H54 (cell line): ENCODE results near the gene MAPKBP1.

Source experiments
- DNase-seq: peaks from one replicate; pipeline ENCODE4 v3.0.0; 2011; ENCODE audit warnings: low spot score, mixed read lengths; ENCODE audit not compliant: insufficient read length
- FAIRE-seq: peaks from 3 replicates; lab custom pipeline; 2011; peaks lifted over from hg19 to GRCh38; lab: Jason Lieb, UNC
- POLR2A ChIP-seq: IDR thresholded peaks from 2 replicates; pipeline ENCODE4 v1.6.1; 2011; ENCODE audit warnings: low read depth, mild to moderate bottlenecking, low read length

The MAPKBP1 gene

DNA sequence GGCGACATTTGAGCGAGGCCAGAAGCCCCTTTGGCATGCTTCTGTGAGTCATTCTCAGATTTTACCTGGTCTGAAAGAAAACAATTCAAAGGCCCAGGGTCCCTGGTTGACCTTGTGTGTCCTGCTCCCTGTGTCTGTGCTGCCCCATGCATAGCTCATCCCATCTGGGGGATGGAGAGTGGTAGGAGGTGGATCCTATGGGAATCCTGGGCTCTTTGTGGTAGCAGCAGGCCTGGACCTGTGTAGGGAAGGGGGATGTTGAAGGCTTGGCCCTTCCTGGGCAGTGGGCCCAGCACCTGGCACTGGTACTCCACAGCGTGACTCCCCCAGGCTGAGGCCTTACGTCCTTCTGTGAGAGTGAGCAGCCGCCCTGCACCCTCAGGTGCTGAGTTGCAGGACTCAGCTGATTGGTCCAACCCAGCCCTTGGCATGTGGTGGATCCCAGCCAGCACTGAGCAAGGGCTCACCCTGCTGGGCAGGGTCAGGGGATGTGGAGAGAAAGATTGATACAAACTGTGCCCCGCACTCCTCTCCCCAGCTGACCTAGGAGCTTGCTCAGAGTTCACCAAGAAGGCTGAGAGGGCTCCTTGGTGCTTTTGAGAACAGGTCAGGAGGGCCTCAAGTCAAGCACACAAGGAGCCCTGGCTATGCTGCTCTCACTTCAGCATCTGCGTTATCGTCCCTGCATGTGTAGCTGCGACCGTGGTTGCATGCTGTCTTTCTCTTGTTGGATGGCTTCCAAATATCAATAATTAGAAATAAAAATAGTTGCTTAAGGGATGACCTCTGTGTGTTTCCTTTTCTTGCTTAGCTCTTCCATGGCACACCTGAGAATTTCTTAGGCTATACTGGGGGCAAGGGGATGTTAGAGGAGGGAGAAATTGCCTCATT lies 32.3 kb downstream of the MAPKBP1 start:
- DNase-seq (no peak), FAIRE-seq (peak; percentile 48)
- TF ChIP-seq POLR2A = no peak

DNA sequence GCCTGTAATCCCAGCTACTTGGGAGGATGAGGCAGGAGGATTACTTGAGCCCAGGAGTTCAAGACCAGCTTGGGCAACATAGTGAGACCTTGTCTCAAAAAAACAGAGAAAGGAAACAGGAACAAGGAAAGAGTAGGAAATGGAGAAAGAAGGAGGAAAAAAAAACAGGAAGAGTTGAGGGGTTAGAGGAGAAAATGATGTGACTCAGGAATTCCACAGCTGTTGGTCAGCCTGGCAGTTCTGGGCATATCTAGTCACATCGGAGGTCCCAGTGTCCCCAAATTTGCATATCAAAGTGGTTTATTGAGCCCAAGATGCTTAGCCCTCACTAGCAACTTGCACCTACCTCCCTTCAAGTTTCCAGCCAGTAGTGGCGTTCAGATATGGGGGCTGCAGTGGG lies 34.8 kb downstream of the MAPKBP1 start:
- FAIRE-seq (no peak), DNase-seq (no peak)
- TF ChIP-seq POLR2A = no peak

DNA sequence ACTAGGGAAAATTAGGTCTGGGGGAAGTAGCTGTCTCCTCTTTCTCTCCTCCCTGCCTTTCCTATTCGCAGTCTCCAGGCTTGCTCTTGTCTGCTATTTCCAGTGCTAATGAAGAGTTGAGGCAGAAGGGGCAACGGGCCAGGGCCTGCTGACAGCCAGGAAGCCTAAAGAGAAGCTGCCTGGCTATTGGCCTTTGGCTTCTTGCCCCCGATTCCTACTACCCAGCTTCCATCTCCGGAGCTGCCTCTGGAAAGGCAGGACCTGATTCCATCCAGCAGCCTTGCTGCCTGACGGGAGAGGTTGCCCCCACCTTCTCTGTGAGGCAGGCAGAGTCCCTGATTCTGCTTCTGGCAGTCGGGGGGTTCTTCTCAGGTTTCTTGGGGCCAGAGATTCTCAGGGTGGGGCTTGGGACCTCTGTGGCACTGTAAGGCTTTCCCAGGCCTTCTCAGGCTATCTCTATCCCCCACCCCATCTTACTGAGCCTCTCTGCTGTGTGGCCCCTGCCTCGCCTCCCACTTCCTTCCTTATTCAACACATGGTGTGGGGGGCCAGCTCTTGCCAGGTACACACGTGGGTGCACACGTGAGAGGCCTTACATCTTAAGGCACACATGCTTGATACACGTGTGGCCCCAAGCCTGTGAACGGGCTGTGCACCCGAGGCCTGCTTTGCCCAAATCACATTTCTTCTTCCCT lies 35.4 kb downstream of the MAPKBP1 start:
- no peak for DNase-seq
- TF ChIP-seq POLR2A = no peak
- no peak for FAIRE-seq

DNA sequence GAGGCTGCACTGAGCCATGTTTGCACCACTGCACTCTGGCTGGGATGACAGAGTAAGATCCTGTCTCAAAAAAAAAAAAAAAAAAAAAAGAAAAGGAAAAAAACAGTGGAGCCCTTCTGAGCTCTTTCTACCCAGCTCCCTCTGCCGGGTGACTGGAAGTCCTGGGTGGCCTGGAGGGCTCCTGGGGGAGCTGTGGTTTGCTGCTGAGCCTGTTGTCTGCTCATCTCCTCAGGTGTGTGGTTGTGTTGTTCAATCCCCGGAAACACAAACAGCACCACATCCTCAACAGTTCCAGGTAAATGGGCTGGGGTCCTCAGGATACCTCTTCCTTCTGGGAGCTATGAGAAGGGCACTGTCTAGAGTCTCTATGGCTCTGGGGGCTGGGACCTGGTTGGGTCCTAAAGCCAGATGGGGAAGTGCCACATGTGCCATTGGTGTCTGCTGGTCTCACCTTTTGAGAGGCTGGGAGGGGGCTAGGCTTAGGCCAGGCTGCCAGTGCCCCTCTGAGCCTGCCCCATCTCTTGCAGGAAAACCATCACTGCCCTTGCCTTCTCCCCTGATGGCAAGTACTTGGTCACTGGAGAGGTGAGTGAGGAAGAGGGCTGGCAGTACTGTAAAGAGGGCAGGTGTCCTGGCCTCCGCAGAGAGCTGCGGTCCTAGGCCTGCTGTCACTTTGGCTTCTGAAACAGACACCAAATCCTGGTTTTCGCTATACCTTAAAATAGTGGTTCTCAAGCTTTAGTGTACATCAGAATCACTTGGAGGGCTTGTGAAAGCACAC lies 36.6 kb downstream of the MAPKBP1 start:
- no peak for TF ChIP-seq POLR2A
- FAIRE-seq = no peak
- DNase-seq = no peak

DNA sequence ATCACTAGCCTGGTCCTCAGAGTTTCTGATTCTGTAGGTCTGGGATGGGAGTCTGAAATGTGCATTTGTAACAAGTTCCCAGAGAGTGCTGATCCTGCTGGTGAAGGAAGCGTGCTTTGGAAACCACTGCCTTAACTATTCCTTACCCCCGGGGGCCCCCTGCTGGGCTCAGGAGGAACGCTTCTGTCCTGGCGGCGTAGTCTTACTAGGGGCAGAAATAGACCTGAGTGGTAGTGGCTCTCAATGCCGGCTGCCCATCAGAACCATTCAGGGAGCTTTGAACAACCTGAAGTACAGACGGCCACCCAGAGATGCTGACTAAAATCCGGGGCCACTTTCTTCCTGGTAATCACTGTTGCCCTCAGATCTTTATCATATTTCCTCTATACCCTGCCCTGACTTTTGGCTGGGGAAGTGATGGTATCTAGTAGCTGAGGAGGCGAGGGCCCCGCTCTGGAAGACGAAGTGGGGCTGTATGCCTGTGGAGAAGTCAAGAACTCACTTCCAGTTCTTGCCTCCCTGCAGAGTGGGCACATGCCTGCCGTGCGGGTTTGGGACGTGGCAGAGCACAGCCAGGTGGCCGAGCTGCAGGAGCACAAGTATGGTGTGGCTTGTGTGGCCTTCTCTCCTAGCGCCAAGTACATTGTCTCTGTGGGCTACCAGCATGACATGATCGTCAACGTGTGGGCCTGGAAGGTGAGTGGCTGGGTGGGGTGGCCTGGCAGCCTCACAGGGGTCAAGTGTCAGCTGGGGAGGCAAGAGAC lies 37.3 kb downstream of the MAPKBP1 start:
- FAIRE-seq (no peak), DNase-seq (peak; percentile 65)
- no peak for TF ChIP-seq POLR2A

DNA sequence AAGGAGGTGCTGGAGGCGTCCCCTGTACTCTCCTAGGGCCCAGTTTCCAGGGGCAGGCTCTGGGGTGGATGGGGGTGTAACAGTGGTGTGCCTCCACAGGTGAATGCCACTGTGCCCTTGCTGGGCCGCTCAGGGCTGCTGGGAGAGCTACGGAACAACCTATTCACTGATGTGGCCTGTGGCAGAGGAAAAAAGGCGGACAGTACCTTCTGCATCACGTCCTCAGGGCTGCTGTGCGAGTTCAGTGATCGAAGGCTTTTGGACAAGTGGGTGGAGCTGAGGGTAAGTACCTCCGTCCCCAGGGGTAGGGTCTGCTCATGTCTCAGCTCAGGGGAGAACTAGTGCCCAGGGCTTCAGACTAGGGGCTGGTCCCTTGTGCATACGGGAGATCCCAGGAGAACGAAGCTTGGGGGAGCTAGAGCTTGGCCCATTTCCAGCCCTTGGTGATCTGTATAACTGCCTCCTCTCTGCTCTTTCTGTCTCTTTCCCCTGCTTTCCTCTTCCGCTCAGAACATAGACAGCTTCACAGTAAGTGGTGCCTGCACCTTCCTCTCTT lies 38.6 kb downstream of the MAPKBP1 start:
- no peak for TF ChIP-seq POLR2A
- FAIRE-seq = no peak
- DNase-seq = no peak

DNA sequence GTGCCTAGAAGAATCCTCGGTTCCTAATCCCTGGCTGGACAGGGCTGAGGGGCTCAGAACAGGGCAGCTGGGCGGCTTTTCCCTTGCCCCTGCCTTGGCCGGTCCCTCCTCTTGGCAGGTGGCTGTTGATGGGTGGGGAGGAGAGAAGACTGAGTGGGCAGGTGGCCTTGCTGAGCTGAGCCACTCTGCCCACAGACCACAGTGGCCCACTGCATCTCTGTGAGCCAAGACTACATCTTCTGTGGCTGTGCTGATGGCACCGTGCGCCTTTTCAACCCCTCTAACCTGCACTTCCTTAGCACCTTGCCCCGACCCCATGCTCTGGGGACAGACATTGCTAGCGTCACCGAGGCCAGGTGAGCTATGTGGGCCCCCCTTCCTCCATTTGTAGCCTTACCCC lies 39.1 kb downstream of the MAPKBP1 start:
- FAIRE-seq = no peak
- no peak for DNase-seq
- TF ChIP-seq POLR2A = no peak

DNA sequence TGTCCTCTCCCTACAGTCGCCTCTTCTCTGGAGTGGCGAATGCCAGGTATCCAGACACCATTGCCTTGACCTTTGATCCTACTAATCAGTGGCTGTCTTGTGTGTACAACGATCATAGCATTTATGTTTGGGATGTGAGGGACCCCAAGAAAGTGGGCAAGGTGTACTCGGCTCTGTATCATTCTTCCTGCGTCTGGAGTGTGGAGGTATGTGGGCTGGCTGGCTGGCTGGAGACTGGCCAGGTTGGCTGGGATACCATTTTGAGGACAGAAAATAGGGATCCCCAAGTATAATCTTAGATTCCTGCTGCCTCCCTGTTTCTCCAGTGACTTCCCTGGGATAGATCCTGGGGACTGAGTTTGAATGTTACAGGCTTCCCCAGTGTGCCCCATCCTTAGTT lies 40.2 kb downstream of the MAPKBP1 start:
- DNase-seq = no peak

DNA sequence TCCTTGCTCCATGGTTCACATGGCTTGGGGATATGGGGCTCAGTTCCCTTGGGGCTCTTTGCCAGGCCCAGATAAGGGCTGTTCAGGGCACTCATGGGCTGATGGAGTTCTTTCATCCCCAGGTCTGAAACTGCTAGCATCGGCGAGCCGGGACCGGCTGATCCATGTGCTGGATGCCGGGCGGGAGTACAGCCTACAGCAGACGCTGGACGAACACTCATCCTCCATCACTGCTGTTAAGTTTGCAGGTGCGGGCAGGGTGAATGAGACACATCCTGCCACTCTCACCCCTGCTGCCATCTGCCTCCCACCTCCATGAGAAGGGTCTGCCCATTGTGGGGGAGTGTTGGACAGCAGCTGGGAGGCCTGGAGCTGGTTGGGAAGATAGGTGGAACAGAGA lies 42.5 kb downstream of the MAPKBP1 start:
- no peak for TF ChIP-seq POLR2A
- DNase-seq (no peak), FAIRE-seq (no peak)

More for the DNA sequence above, 40.2 kb downstream of the MAPKBP1 start:
- no peak for TF ChIP-seq POLR2A
- no peak for FAIRE-seq

DNA sequence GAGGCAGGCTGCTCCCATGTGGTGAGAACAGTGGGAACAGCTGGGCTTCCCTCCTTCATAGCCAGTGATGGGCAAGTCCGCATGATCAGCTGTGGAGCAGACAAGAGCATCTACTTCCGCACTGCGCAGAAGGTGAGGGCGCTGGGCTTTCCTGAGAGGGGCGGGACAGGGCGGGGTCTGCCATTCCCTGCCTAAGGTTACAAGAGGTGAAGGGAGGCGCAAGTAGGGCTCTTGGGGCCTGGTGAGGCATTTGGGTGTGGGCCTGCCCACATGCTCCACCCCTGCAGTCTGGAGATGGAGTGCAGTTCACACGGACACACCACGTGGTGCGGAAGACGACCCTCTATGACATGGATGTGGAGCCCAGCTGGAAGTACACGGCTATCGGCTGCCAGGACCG lies 43.0 kb downstream of the MAPKBP1 start:
- TF ChIP-seq POLR2A = no peak
- FAIRE-seq (no peak), DNase-seq (no peak)

DNA sequence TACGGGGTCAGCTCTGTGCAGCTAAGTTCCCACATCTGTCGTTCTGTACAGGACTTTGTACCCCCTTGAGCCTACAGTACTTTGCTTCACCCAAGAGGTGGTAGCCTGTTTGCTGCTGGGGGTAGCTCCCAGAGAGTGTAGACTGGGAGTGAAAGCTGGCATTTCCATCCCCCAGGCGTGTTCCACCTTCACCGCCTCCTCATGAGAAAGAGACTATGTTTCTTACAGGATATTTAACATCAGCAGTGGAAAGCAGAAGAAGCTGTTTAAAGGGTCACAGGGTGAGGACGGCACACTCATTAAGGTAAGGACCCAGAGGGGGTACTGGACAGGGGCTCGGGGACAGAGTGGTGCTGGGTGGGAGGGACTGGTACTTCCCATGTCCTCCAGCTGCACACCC lies 43.5 kb downstream of the MAPKBP1 start:
- no peak for FAIRE-seq

DNA sequence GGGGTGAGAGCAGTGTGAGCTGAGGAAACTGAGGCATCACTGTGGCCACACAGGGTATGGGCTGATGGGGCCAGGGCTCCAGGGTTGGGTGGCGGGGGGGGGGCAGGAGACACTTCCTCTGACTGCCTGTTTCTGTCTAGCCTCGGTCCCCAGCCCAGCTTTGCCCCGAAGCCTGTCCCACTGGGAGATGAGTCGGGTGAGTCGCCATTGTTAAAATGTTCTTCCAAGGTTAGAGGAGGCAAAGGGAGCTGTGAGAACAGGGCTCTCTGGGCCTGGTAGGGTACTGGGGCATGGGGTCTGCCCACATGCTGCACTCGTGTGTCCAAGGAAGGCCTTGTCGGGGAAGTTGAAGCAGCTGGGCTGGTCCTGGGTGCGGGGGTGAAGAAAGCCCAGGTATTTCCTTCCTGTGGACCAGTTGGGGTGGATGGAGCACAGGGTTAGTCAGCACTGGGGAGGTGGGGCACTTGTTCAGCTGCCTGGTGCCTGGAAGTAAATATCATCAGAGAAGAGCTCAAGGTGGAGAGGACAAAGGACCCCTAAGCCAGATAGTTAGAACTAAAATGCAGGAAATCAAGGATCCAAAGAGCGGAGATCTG lies 45.3 kb downstream of the MAPKBP1 start:
- DNase-seq (no peak), FAIRE-seq (no peak)
- TF ChIP-seq POLR2A = no peak

More for the DNA sequence above, 43.5 kb downstream of the MAPKBP1 start:
- DNase-seq = no peak
- no peak for TF ChIP-seq POLR2A
